ENCODE measurements around the gene TBC1D22B. TPM values are rescaled to one million over a fixed set of nuclear protein-coding genes. Genes with fewer than 3 reads are reported as not detected.

Gene TBC1D22B
- total and polyA plus RNA-seq, 9 of the 15 experiments (the other 6 are each of a cell fraction or from before 2014, with no cell fraction given), result 4.8 to 24.2 (median 13.5) TPM

DNA sequence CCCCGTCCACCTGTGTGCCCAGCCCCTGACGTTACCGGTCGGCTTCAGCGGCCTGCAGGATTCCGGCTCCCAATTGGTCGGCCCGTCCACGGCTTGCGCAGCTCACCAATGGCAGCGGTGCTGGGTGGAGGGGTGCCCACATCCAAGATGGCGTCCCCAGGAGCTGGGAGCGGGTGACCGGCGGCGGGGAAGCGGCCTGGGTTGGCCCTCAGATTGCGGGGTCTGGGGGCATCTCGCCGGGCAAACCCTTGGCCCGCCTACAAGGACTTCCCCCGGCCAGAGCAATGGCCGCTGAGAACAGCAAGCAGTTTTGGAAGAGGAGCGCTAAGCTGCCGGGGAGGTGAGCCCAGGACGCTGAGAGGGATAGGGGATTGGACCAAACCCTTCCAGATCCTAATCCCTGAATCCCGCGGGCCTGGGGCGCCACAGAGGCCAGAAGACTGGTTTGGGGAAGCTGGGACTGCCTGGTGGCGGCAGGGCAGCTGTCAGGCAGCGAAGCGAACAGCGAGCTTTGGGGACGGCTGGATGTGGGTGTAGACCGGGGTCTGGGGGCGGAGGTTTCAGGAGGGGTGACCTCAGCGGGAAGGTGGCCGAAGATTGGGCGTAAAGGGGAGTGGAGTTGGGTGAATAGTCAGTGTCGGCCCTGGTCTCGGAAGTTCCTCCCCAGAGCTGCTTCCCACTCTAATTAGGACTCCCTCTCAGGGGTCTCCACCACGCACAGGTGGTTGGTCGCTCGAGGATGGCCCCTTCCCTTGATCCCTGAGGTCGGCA lies at the start of gene TBC1D22B, which contains the start of gene TMEM217 (continued):
- TF ChIP-seq, protein P1, sequence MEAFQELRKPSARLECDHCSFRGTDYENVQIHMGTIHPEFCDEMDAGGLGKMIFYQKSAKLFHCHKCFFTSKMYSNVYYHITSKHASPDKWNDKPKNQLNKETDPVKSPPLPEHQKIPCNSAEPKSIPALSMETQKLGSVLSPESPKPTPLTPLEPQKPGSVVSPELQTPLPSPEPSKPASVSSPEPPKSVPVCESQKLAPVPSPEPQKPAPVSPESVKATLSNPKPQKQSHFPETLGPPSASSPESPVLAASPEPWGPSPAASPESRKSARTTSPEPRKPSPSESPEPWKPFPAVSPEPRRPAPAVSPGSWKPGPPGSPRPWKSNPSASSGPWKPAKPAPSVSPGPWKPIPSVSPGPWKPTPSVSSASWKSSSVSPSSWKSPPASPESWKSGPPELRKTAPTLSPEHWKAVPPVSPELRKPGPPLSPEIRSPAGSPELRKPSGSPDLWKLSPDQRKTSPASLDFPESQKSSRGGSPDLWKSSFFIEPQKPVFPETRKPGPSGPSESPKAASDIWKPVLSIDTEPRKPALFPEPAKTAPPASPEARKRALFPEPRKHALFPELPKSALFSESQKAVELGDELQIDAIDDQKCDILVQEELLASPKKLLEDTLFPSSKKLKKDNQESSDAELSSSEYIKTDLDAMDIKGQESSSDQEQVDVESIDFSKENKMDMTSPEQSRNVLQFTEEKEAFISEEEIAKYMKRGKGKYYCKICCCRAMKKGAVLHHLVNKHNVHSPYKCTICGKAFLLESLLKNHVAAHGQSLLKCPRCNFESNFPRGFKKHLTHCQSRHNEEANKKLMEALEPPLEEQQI (IDR thresholded peaks at IDR 0.05), result no peak; the same call in 1 of the 2 replicates
- TF ChIP-seq PHB (CRISPR knock-in tag; IDR thresholded peaks at IDR 0.05) (no peak), ZFX (CRISPR knock-in tag; IDR thresholded peaks at IDR 0.05) (peak; percentile 90), FOXM1 (IDR thresholded peaks at IDR 0.05; ENCODE audit: low read depth) (no peak), FOXM1 (CRISPR knock-in tag; IDR thresholded peaks at IDR 0.05; ENCODE audit: low read depth) (0 out of 2 replicates have a peak, but pooled peaks have one; percentile 69), ZC3H4 (CRISPR knock-in tag; IDR thresholded peaks at IDR 0.05; ENCODE audit: borderline replicate concordance) (peak; percentile 84; the same call in 1 of the 2 replicates), RHOXF2B (CRISPR knock-in tag; conservative IDR thresholded peaks at IDR 0.05) (no peak), BCOR (IDR thresholded peaks at IDR 0.05) (no peak; the same call in 1 of the 2 replicates), HNRNPH1 (optimal IDR thresholded peaks at IDR 0.05; ENCODE audit: low read depth, low read length) (no peak), ZKSCAN1 (IDR thresholded peaks at IDR 0.05; ENCODE audit: low read depth, low read length) (no peak), RUNX1 (IDR thresholded peaks at IDR 0.05; ENCODE audit: low read depth) (no peak), PTRF (tag; IDR thresholded peaks at IDR 0.05) (no peak), ZNF778 (CRISPR knock-in tag; IDR thresholded peaks at IDR 0.05) (no peak), MTA1 (IDR thresholded peaks at IDR 0.05; ENCODE audit: borderline replicate concordance) (no peak), HOXB6 (CRISPR knock-in tag; IDR thresholded peaks at IDR 0.05; ENCODE audit: borderline replicate concordance) (no peak), GABPA (tag; conservative IDR thresholded peaks at IDR 0.05; ENCODE audit: low read depth) (no peak), YY1 (IDR thresholded peaks at IDR 0.05; ENCODE audit: borderline replicate concordance in 1 of 3, control insufficient read depth in 1 of 3, extremely low read depth in 1 of 3, insufficient read depth in 3 of 3, insufficient read length in 1 of 3, insufficient replicate concordance in 2 of 3, low read depth in 1 of 3, low read length in 2 of 3) (peak; percentile 98 to 100 (median 99)), LEF1 (IDR thresholded peaks at IDR 0.05) (no peak), ZZZ3 (IDR thresholded peaks at IDR 0.05) (no peak), NCOA1 (IDR thresholded peaks at IDR 0.05; ENCODE audit: low read depth) (peak; percentile 71)
- TF ChIP-seq, protein P2, sequence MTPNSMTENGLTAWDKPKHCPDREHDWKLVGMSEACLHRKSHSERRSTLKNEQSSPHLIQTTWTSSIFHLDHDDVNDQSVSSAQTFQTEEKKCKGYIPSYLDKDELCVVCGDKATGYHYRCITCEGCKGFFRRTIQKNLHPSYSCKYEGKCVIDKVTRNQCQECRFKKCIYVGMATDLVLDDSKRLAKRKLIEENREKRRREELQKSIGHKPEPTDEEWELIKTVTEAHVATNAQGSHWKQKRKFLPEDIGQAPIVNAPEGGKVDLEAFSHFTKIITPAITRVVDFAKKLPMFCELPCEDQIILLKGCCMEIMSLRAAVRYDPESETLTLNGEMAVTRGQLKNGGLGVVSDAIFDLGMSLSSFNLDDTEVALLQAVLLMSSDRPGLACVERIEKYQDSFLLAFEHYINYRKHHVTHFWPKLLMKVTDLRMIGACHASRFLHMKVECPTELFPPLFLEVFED (CRISPR knock-in tag; conservative IDR thresholded peaks at IDR 0.05), result 0 out of 2 replicates have a peak, but pooled peaks have one; percentile 3
- TF ChIP-seq, protein P3, sequence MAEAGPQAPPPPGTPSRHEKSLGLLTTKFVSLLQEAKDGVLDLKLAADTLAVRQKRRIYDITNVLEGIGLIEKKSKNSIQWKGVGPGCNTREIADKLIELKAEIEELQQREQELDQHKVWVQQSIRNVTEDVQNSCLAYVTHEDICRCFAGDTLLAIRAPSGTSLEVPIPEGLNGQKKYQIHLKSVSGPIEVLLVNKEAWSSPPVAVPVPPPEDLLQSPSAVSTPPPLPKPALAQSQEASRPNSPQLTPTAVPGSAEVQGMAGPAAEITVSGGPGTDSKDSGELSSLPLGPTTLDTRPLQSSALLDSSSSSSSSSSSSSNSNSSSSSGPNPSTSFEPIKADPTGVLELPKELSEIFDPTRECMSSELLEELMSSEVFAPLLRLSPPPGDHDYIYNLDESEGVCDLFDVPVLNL (CRISPR knock-in tag; IDR thresholded peaks at IDR 0.05; ENCODE audit: low read depth), result 0 out of 2 replicates have a peak, but pooled peaks have one; percentile 19
